Skin of body (tissue), 2 donors: ENCODE measurements around the gene SNX10. TPM values are rescaled to one million over a fixed set of nuclear protein-coding genes. Genes with fewer than 3 reads are reported as not detected.

Source experiments
- DNase-seq: peaks from one replicate; lab custom pipeline; 2025; lab: John Stamatoyannopoulos, UW
- total RNA-seq: library from RNA; depleted of rRNA; stranded (reverse); fragments of >200 nt; gene quantifications from one replicate; pipeline ENCODE4 v1.2.3, GENCODE V29; 2014

Gene SNX10
- total RNA-seq, 1 donor from 2014 or later: 5.8 TPM

GRCh38 chr7:26399736-26400135 is 108.1 kb downstream of the SNX10 start:
- DNase-seq: no peak

- no peak for DNase-seq
Observed at GRCh38 chr7:26403640-26404039, 112.0 kb downstream of the SNX10 start.

GRCh38 chr7:26404189-26404996 is 112.7 kb downstream of the SNX10 start:
- DNase-seq: no peak

- DNase-seq: no peak
Observed at GRCh38 chr7:26406433-26406832, 114.8 kb downstream of the SNX10 start.

- no peak for DNase-seq
Observed at GRCh38 chr7:26409661-26410547, 118.2 kb downstream of the SNX10 start.

GRCh38 chr7:26413007-26413691 is 121.5 kb downstream of the SNX10 start:
- no peak for DNase-seq

GRCh38 chr7:26416004-26416403 is 124.3 kb downstream of the SNX10 start:
- no peak for DNase-seq

GRCh38 chr7:26417911-26418413 is 126.3 kb downstream of the SNX10 start:
- no peak for DNase-seq

GRCh38 chr7:26419198-26419597 is 127.5 kb downstream of the SNX10 start:
- no peak for DNase-seq

GRCh38 chr7:26420422-26421019 is 128.9 kb downstream of the SNX10 start:
- DNase-seq: no peak

GRCh38 chr7:26422761-26423160 is 131.1 kb downstream of the SNX10 start:
- no peak for DNase-seq

- no peak for DNase-seq
Observed at GRCh38 chr7:26423436-26423835, 131.8 kb downstream of the SNX10 start.

Other genes starting within 250 kb of the SNX10 start
- 12.3 TPM for gene NFE2L3, start 139.7 kb upstream of the SNX10 start, total RNA-seq
- gene HNRNPA2B1, start 91.1 kb upstream of the SNX10 start, total RNA-seq: 214 TPM
- gene CBX3, start 90.1 kb upstream of the SNX10 start, total RNA-seq: 106 TPM